Measurements from ENCODE around the gene NUP210L.

- TF ChIP-seq CTCF (conservative IDR thresholded peaks at IDR 0.05; ENCODE audit: low read depth in 2 of 2) (no peak), POLR2AphosphoS5 (IDR thresholded peaks at IDR 0.05; ENCODE audit: low read depth) (no peak), EZH2 (IDR thresholded peaks at IDR 0.05; ENCODE audit: low read depth, unreplicated experiment) (no peak), ZNF331 (CRISPR knock-in tag; IDR thresholded peaks at IDR 0.05; ENCODE audit: low read depth) (no peak), EZH2phosphoT487 (IDR thresholded peaks at IDR 0.05; ENCODE audit: unreplicated experiment) (no peak), JUNB (IDR thresholded peaks at IDR 0.05; ENCODE audit: unreplicated experiment) (no peak)
Observed at GRCh38 chr1:153968972-153969371, 185.9 kb downstream of the NUP210L start.
